ENCODE data around the gene KIAA1217.

GRCh38 chr10:24340883-24341282 lies 131.9 kb downstream of the KIAA1217 start:
- TF ChIP-seq, protein P1, sequence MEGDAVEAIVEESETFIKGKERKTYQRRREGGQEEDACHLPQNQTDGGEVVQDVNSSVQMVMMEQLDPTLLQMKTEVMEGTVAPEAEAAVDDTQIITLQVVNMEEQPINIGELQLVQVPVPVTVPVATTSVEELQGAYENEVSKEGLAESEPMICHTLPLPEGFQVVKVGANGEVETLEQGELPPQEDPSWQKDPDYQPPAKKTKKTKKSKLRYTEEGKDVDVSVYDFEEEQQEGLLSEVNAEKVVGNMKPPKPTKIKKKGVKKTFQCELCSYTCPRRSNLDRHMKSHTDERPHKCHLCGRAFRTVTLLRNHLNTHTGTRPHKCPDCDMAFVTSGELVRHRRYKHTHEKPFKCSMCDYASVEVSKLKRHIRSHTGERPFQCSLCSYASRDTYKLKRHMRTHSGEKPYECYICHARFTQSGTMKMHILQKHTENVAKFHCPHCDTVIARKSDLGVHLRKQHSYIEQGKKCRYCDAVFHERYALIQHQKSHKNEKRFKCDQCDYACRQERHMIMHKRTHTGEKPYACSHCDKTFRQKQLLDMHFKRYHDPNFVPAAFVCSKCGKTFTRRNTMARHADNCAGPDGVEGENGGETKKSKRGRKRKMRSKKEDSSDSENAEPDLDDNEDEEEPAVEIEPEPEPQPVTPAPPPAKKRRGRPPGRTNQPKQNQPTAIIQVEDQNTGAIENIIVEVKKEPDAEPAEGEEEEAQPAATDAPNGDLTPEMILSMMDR (IDR thresholded peaks at IDR 0.05) = no peak
- TF ChIP-seq POLR2A (IDR thresholded peaks at IDR 0.05) = no peak
